SK-N-MC (cell line): ENCODE data around the gene ATP10B.

ENCODE experiments used
- DNase-seq: peaks from one replicate; pipeline ENCODE4 v3.0.0-alpha.2; 2011; ENCODE audit warnings: low read depth, low spot score
- H3K27ac ChIP-seq: fragments of 200-600 bp; sonication (generic); 2 replicates; pipeline ENCODE4 v1.5.1; 2016; ENCODE audit warnings: mixed run types
- H3K36me3 ChIP-seq: fragments of 200-600 bp; sonication (generic); 2 replicates; pipeline ENCODE4 v1.6.1; 2017; ENCODE audit warnings: antibody characterized with exemption, low read length, mixed read lengths; ENCODE audit not compliant: insufficient read depth
- H3K4me3 ChIP-seq: fragments of 200-600 bp; sonication (generic); 2 replicates; pipeline ENCODE4 v1.5.1; 2016
- H3K9ac ChIP-seq: fragments of 200-600 bp; sonication (generic); 2 replicates; pipeline ENCODE4 v1.8.0; 2017; ENCODE audit warnings: mixed run types, mixed read lengths; ENCODE audit not compliant: insufficient read length
- H3K9me3 ChIP-seq: fragments of 200-600 bp; sonication (generic); 2 replicates; pipeline ENCODE4 v1.6.1; 2017; ENCODE audit warnings: low read depth, mild to moderate bottlenecking, antibody characterized with exemption, low read length, moderate library complexity, mixed read lengths
- EZH2 ChIP-seq: fragments of 200-600 bp; sonication (generic); IDR thresholded peaks from one replicate; pipeline ENCODE4 v1.6.1; 2017; ENCODE audit warnings: antibody characterized with exemption
- FOXP2 ChIP-seq: optimal IDR thresholded peaks from 2 replicates; pipeline ENCODE3; 2011; ENCODE audit warnings: mild to moderate bottlenecking, moderate library complexity; ENCODE audit not compliant: insufficient read depth; ENCODE audit errors: extremely low read length, control extremely low read depth
- POLR2AphosphoS5 ChIP-seq: IDR thresholded peaks from 2 replicates; pipeline ENCODE4 v1.6.1; 2012; ENCODE audit warnings: mild to moderate bottlenecking, low read depth, low read length, borderline replicate concordance

The ATP10B gene

DNA sequence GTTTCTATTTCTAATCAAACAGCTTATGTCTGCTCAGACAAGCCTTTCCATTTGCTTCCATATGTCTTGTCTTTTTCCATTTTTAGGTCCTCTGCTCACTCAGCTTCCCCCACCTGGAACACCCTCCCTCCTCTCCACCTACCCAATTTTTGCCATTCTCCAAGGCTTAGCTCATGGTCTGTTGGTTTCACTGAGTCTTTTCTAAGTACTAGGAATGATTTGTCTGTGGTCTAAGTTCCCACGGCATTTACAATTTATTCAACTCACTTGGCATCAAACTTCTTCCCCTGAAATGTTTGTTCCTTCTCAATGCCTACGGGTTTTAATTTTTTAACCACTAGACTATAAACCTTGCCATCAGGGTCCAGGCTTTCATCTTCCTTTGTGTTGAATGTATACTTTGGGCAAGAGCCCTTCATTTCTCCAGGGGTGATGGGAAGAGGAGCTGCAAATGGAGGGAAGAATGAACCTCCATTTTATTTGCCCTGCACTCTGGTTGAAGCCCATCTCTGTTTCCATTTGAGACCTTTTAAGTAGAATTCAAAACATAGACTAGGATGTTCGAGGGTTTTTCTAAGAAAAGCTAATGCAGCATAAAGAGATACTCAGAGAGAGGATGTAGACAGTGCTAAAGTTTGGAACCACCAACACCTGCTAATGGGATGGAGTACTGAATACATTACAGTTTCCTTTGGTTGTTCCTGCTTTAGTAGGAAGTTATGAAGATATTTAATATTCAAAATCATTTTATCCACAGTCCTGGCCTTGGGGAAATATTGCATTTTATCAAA, 326.3 kb downstream of the ATP10B start:
- no peak for DNase-seq
- no peak overlapping the region for H3K4me3 ChIP-seq
- TF ChIP-seq FOXP2, result no peak
- no peak for TF ChIP-seq EZH2
- no peak for TF ChIP-seq POLR2AphosphoS5
- no peaks in the 10 kb centered on the region for H3K36me3 ChIP-seq
- H3K9ac ChIP-seq, result no peak overlapping the region
- no peaks in the 10 kb centered on the region for H3K9me3 ChIP-seq
- H3K27ac ChIP-seq, result no peak overlapping the region

DNA sequence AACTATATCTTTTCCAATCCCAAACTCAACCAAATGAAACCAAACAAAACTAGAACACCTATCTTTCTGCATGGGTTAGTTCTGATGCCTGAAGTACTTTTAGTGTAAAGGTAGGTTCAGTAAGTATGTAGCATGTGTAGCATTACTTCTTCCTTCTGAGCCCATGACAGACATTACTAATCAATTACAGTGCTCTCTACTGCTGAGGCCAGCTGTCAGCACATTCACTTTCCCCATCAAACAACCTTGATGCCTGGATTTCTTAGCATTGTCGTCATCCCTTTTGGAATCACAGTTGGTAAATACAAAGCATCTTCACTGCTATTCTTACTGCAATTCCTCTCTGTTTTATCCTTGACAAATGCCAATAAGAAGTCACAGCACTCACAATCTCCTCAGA, 327.2 kb downstream of the ATP10B start:
- H3K27ac ChIP-seq, result no peak overlapping the region
- no peak for TF ChIP-seq POLR2AphosphoS5
- no peak for TF ChIP-seq EZH2
- TF ChIP-seq FOXP2, result no peak
- no peak for DNase-seq

DNA sequence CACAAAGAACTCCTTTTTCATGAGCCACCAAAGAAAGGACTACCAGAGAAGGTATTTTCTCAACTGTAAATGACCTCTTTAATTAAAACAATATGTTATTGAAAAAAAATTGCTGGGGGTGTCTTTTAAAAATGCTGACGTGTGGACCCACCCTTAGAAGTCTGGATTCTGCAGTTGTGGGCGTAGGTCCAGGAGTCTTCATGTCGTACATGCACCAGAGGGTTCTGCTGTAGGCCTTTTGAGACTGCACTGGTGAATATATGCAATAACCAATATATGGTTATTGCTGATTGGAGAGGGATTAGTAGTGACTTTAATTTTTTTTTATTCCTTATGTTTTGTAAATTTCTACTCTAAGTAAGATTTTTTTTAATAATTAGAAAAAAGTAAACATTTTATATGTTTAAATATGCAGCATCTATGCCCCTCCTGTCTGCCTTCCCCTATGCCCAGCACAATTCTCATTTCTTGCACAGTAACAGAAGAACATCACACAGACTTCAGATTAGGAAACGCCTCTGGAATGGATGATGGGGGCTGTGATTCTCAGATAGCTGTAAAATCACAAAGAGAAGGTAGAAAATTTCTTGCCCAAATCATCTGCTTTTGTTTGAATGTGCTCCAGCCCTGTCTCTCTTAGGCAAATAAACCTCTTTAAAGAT, 328.4 kb downstream of the ATP10B start:
- no peak overlapping the region for H3K27ac ChIP-seq
- no peak for DNase-seq
- H3K36me3 ChIP-seq, result no peaks in the 10 kb centered on the region
- H3K4me3 ChIP-seq, result no peak overlapping the region
- H3K9me3 ChIP-seq, result no peaks in the 10 kb centered on the region
- H3K9ac ChIP-seq, result no peak overlapping the region
- TF ChIP-seq POLR2AphosphoS5, result no peak
- no peak for TF ChIP-seq EZH2

More for the DNA sequence above, 327.2 kb downstream of the ATP10B start:
- Histone ChIP-seq H3K9ac (no peak overlapping the region), H3K4me3 (no peak overlapping the region), H3K36me3 (no peaks in the 10 kb centered on the region), H3K9me3 (no peaks in the 10 kb centered on the region)

DNA sequence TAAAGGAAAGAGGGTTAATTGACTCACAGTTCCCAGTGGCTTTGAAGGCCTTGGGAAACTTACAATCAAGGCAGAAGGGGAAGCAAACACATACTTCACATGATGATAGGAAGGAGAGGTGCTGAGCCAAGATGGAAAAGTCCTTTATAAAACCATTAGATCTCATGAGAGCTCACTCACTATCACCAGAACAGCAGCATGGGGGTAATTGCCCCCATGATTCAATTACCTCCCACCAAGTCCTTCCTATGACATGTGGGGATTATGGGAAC, 330.7 kb downstream of the ATP10B start:
- TF ChIP-seq EZH2 (no peak), POLR2AphosphoS5 (no peak), FOXP2 (no peak)
- H3K36me3 ChIP-seq, result no peaks in the 10 kb centered on the region
- no peaks in the 10 kb centered on the region for H3K9me3 ChIP-seq
- H3K4me3 ChIP-seq, result no peak overlapping the region
- no peak overlapping the region for H3K27ac ChIP-seq
- no peak overlapping the region for H3K9ac ChIP-seq
- no peak for DNase-seq

DNA sequence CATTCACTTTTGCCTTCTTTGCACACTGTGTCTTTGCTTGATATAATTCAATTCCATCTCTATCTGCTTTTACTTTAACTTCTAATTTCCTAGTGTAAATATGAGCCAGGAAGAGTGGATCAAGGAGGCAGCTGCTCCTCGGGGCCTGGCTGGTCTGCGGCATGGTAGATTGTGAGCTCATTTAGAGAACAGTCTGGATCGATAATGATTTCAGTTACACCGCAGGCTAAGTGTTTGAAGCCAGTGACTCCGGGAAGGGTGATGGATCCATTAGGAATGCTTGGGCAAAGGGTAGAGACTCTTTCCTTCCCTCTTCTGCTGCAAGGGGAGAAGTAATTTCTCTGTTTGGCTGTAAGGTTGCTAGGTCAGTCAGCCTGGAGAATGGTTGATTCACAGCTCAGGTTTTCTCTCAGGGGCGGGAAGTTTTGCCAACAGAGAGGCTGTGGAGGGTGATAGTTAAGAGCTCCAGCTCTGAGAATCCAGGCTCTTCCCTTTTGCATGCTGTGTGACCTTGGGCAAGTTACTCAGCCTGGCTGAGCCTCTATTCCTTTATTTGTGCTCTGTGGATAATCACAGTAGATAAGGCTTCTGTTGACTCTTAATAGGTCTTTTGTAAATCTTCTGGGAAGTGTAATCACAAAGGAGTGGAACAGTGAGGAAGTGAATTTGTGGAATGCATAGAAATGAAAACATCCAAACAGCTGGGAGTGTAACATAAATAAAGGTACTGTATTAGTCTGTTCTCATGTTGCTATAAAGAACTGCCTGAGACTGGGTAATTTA, 331.2 kb downstream of the ATP10B start:
- TF ChIP-seq POLR2AphosphoS5 (no peak), EZH2 (no peak), FOXP2 (no peak)
- DNase-seq, result no peak
- Histone ChIP-seq H3K27ac (no peak overlapping the region), H3K9me3 (no peaks in the 10 kb centered on the region), H3K36me3 (no peaks in the 10 kb centered on the region), H3K4me3 (no peak overlapping the region), H3K9ac (no peak overlapping the region)

DNA sequence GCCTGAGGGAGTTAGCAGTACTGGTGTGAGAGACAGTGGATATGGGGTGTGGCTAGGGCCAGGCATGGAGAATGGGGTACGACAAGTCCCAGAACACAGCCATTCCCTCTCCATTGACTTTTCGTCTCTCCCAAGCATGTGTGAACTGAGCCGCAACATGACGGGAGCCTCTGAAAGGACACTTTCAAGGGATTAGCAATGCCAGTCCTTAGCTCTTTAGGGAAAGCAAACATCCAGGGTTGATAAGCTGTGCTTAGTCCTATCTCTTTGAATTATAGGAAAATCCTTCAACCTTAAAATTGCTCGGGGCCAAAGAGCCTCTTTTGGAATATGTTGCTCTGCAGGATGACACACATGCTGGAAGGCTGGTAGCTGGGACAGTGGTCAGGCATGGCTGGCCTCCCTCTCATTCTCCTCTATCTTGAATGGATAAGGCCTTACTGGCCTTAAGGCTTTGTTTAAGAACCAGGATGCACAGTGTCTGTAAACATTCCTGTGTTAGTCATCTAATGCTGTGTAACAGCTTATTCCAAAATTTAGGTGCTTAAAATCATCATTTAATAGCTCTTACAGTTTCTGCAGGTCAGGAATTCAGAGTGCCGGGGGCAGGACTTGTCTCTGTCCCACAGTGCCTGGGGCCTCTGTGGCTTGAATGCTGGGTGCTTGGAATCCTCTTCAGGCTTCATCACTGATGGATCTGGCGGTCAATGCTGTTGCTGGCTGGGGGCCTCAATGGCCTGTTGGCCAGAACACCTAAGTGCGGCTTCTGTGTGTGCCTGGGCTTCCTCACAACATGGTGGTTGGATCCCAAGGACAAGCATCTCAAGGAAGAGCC, 335.1 kb downstream of the ATP10B start:
- H3K9ac ChIP-seq, result no peak overlapping the region
- no peaks in the 10 kb centered on the region for H3K9me3 ChIP-seq
- no peak for DNase-seq
- no peak overlapping the region for H3K4me3 ChIP-seq
- no peak overlapping the region for H3K27ac ChIP-seq
- no peak for TF ChIP-seq FOXP2
- no peak for TF ChIP-seq POLR2AphosphoS5
- no peak for TF ChIP-seq EZH2
- H3K36me3 ChIP-seq, result no peaks in the 10 kb centered on the region

DNA sequence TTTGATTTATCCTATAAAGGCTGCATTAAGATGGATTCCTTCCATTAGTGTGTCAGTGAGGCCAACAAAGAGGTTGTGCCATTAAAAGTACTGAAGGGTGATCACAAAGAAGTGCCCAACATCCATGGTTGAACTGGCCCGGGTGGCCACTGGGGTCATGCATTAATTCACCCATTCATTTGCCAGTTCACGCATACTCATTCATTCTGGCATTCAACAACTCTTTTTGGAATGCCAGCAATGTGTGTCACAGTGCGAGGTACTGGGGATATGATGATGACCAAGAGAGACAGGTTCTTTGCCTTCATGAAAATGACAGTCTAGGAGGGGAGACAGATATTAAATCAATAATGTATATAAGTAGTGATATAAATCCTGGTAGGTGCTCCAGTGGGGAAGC, 337.1 kb downstream of the ATP10B start:
- DNase-seq, result no peak
- TF ChIP-seq FOXP2 (no peak), POLR2AphosphoS5 (no peak), EZH2 (no peak)

DNA sequence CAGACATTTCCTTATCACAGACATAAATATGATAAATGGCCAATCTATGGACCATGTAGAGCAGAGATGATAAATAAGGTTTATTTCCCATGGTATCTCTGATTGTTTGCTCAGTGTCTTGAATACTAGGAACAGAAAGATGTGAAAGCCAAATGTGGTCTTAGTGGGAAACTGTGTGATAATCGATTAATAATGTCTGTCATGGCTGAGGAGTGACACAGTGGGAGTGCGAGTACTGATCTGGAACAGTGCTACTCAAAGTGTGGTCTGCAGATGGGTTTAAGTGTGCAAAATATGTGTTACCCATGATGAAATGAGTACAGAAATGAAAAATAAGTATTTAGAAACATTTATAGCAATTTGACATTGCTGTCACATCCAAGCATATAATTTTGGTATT, 337.8 kb downstream of the ATP10B start:
- H3K27ac ChIP-seq, result no peak overlapping the region
- no peak overlapping the region for H3K9ac ChIP-seq
- no peaks in the 10 kb centered on the region for H3K9me3 ChIP-seq
- TF ChIP-seq POLR2AphosphoS5 (no peak), FOXP2 (no peak), EZH2 (no peak)
- no peak for DNase-seq
- H3K4me3 ChIP-seq, result no peak overlapping the region
- H3K36me3 ChIP-seq, result no peaks in the 10 kb centered on the region

More for the DNA sequence above, 337.1 kb downstream of the ATP10B start:
- H3K4me3 ChIP-seq, result no peak overlapping the region
- H3K36me3 ChIP-seq, result no peaks in the 10 kb centered on the region
- no peaks in the 10 kb centered on the region for H3K9me3 ChIP-seq
- H3K9ac ChIP-seq, result no peak overlapping the region
- no peak overlapping the region for H3K27ac ChIP-seq
